KMS-11 (cell line): ENCODE data around the gene UBE2Q1.

ENCODE experiments used
- H2AFZ ChIP-seq: fragments of 200-600 bp; sonication (generic); 2 replicates; pipeline ENCODE4 v1.6.1; 2016; ENCODE audit warnings: antibody characterized with exemption, mixed run types, low read depth
- H3K27ac ChIP-seq: fragments of 200-600 bp; sonication (generic); 2 replicates; pipeline ENCODE4 v1.6.1; 2016; ENCODE audit warnings: mild to moderate bottlenecking, mixed run types
- H3K27me3 ChIP-seq: fragments of 200-600 bp; sonication (generic); 2 replicates; pipeline ENCODE4 v1.6.1; 2017; ENCODE audit warnings: mild to moderate bottlenecking, low read depth, mixed run types, moderate library complexity; ENCODE audit not compliant: insufficient read depth
- H3K36me3 ChIP-seq: fragments of 200-600 bp; sonication (generic); 2 replicates; pipeline ENCODE4 v1.6.1; 2017; ENCODE audit warnings: mild to moderate bottlenecking, mixed run types; ENCODE audit not compliant: insufficient read depth
- H3K4me1 ChIP-seq: fragments of 200-600 bp; sonication (generic); 2 replicates; pipeline ENCODE4 v1.6.1; 2016; ENCODE audit warnings: mild to moderate bottlenecking, low read depth, mixed run types; ENCODE audit not compliant: poor library complexity, severe bottlenecking
- H3K4me2 ChIP-seq: fragments of 200-600 bp; sonication (generic); 2 replicates; pipeline ENCODE4 v1.7.0; 2016; ENCODE audit warnings: mild to moderate bottlenecking, mixed run types
- H3K4me3 ChIP-seq: fragments of 200-600 bp; sonication (generic); IDR thresholded peaks from 2 replicates; pipeline ENCODE4 v1.6.1; 2017; ENCODE audit warnings: low read depth, low read length, mixed read lengths; ENCODE audit not compliant: insufficient read depth
- H3K79me2 ChIP-seq: fragments of 200-600 bp; sonication (generic); 2 replicates; pipeline ENCODE4 v1.6.1; 2016; ENCODE audit warnings: low read depth, mixed run types; ENCODE audit not compliant: insufficient read depth
- H3K9ac ChIP-seq: fragments of 200-600 bp; sonication (generic); 2 replicates; pipeline ENCODE4 v1.6.1; 2016; ENCODE audit warnings: mild to moderate bottlenecking, mixed run types
- H4K20me1 ChIP-seq: fragments of 200-600 bp; sonication (generic); 2 replicates; pipeline ENCODE4 v1.6.1; 2016; ENCODE audit warnings: mild to moderate bottlenecking, mixed run types; ENCODE audit not compliant: insufficient read depth
- TF ChIP-seq, protein P1 (sequence below): fragments of 200-600 bp; sonication (generic); conservative IDR thresholded peaks from 2 replicates; pipeline ENCODE4 v1.6.1; 2017; ENCODE audit warnings: low read depth, mild to moderate bottlenecking, antibody characterized with exemption, low read length, moderate library complexity, mixed read lengths

UBE2Q1 gene

DNA sequence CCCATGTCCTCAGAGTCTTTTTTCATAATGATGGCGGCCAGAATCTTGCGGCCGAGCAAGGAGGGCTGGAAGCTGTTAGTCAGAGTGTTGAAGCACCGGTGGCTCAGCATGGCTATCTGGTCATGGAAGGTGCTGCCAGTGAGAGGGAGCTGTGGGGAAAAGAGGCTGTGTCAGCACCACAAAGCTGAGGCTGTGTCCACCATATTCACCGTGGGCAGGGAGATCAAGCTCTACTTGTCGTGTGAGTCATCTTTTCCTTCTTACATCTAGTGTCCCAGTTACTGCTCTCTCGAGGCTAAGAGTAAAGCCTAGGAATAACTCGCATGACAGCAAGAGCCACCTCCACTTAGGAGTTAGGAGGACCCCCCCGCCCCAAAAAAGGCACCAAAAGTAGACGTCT lies 31.3 kb upstream of the UBE2Q1 start:
- no peak overlapping the region for H2AFZ ChIP-seq

DNA sequence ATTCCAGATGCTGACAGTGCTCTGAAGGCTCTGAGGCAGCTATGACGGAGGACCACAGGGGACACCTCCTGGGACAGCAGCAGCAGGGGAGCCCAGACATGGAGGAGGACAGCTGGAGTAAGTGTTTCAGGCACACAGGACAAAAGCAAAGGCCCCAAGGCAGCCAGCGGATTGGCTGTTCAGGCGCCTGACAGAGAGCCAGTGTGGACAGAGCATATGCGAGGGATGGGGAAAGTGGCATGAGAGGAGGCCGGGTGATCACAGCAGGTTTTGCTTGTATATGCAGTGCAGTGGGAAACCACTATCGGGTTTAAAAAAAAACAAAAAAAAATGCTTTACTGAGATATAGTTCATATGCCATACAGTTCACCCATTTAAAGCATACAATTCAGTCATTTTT lies 28.2 kb upstream of the UBE2Q1 start:
- Histone ChIP-seq H4K20me1 (no peaks in the 10 kb centered on the region), H3K79me2 (no peaks in the 10 kb centered on the region), H3K9ac (no peak overlapping the region), H3K4me1 (peaks cover 31% of the 10 kb centered on the region), H3K36me3 (peaks cover 94% of the 10 kb centered on the region; the same call in 1 of the 2 replicates), H3K4me3 (no peak overlapping the region), H3K27me3 (no peaks in the 10 kb centered on the region), H3K27ac (no peak overlapping the region), H2AFZ (no peak overlapping the region), H3K4me2 (no peak overlapping the region)
- TF ChIP-seq, protein P1, sequence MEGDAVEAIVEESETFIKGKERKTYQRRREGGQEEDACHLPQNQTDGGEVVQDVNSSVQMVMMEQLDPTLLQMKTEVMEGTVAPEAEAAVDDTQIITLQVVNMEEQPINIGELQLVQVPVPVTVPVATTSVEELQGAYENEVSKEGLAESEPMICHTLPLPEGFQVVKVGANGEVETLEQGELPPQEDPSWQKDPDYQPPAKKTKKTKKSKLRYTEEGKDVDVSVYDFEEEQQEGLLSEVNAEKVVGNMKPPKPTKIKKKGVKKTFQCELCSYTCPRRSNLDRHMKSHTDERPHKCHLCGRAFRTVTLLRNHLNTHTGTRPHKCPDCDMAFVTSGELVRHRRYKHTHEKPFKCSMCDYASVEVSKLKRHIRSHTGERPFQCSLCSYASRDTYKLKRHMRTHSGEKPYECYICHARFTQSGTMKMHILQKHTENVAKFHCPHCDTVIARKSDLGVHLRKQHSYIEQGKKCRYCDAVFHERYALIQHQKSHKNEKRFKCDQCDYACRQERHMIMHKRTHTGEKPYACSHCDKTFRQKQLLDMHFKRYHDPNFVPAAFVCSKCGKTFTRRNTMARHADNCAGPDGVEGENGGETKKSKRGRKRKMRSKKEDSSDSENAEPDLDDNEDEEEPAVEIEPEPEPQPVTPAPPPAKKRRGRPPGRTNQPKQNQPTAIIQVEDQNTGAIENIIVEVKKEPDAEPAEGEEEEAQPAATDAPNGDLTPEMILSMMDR: no peak

More for the DNA sequence above, 31.3 kb upstream of the UBE2Q1 start:
- peaks cover 10% of the 10 kb centered on the region for H3K4me1 ChIP-seq
- H3K9ac ChIP-seq: no peak overlapping the region
- H3K27me3 ChIP-seq: no peaks in the 10 kb centered on the region
- no peaks in the 10 kb centered on the region for H4K20me1 ChIP-seq
- no peaks in the 10 kb centered on the region for H3K79me2 ChIP-seq
- H3K36me3 ChIP-seq: peaks cover 76% of the 10 kb centered on the region; the same call in 1 of the 2 replicates
- TF ChIP-seq, protein P1: no peak
- no peak overlapping the region for H3K27ac ChIP-seq
- no peak overlapping the region for H3K4me3 ChIP-seq
- no peak overlapping the region for H3K4me2 ChIP-seq

DNA sequence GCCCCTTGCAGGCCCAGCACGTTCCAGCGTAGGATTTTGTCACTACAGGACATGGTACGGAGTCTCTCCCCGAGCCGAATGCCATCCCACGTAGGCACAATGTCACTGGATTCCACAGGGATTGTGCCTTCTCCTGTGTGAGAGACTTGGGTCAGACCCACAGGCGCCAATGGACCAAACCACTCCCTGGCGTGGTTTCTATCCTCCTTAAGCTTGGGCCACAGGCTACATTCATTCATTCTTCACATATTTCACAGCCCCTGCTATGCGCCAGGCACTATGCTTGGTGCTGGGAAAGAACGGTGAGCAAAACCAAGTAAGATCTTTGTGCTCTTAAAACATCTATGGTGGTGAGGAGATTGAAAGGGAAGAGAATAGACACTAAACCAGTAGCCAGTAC lies 27.8 kb upstream of the UBE2Q1 start:
- H3K4me3 ChIP-seq: no peak overlapping the region
- H3K4me2 ChIP-seq: no peak overlapping the region
- H4K20me1 ChIP-seq: no peaks in the 10 kb centered on the region
- no peaks in the 10 kb centered on the region for H3K27me3 ChIP-seq
- no peak overlapping the region for H3K27ac ChIP-seq
- peaks cover 31% of the 10 kb centered on the region for H3K4me1 ChIP-seq
- TF ChIP-seq, protein P1: no peak
- peaks cover 91% of the 10 kb centered on the region; the same call in 1 of the 2 replicates for H3K36me3 ChIP-seq
- H3K9ac ChIP-seq: no peak overlapping the region
- H2AFZ ChIP-seq: no peak overlapping the region
- H3K79me2 ChIP-seq: no peaks in the 10 kb centered on the region

DNA sequence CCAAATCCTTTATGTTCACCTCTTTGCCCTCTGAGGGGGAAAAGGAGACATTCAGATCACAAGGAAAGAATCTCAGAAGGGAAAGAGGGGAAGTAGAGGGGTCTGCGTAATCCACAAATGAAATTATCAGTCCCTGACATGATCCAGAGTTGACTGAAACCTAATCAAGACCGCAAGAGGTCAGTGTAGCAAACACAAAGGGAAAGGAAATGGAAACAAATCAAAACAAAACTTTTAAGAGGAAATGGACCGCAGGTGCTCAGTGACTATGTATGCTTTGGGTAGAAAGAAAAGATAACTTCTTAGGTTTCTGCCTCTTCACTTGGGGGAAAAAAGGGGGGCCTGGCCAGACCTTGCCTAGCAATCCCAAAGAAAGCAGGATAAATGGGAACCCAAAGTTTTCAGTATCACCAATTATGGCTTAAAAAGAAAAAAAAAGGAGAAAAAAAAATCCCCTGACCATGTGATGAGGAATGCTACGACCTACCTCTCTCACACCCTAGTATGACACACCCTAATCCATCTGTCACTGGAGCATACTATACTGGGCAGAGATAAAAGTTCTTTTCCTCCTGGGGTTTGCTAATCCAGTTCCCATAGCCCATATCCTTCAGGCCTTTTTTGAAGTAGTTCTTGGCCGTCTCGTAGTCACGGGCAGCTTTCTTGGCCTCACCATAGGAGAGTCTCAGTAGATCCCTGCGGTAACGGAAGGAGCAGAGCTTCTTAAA lies 26.0 kb upstream of the UBE2Q1 start:
- Histone ChIP-seq H3K4me2 (no peak overlapping the region), H3K79me2 (no peaks in the 10 kb centered on the region), H3K4me1 (peaks cover 31% of the 10 kb centered on the region), H2AFZ (no peak overlapping the region), H3K27ac (no peak overlapping the region), H3K36me3 (peaks cover 81% of the 10 kb centered on the region; the same call in 1 of the 2 replicates), H4K20me1 (no peaks in the 10 kb centered on the region), H3K4me3 (no peak overlapping the region), H3K27me3 (no peaks in the 10 kb centered on the region), H3K9ac (no peak overlapping the region)
- TF ChIP-seq, protein P1: no peak
